SK-N-SH (cell line): Measurements from ENCODE around the gene CLIC3.

ENCODE experiments used
- CHD2 ChIP-seq: fragments of 150-350 bp; IDR thresholded peaks from 2 replicates; pipeline ENCODE4 v1.6.1; 2018; ENCODE audit warnings: low read length; ENCODE audit not compliant: partially characterized antibody
- CTCF ChIP-seq: fragments of 200-600 bp; sonication (generic); IDR thresholded peaks from 2 replicates; pipeline ENCODE4 v1.6.1; 2017; ENCODE audit warnings: antibody characterized with exemption, mild to moderate bottlenecking, moderate library complexity
- EP300 ChIP-seq, 2 experiments: IDR thresholded peaks; 2 replicates each; pipeline versions ENCODE4 v1.4.0 to v1.6.1; 2012; ENCODE audit warnings: borderline replicate concordance in 1 of 2, low read depth in 1 of 2, low read length in 1 of 2
- FOXJ3 ChIP-seq: sonication (generic); formaldehyde crosslinking; IDR thresholded peaks from 2 replicates; pipeline ENCODE4 v1.5.1; 2020; ENCODE audit warnings: mild to moderate bottlenecking, missing genetic modification reagents
- JUND ChIP-seq: IDR thresholded peaks from 2 replicates; pipeline ENCODE4 v1.4.0; 2012
- MAX ChIP-seq: IDR thresholded peaks from 2 replicates; pipeline ENCODE4 v1.4.0; 2012; ENCODE audit warnings: low read depth
- PBX3 ChIP-seq: IDR thresholded peaks from 2 replicates; pipeline ENCODE4; 2012
- SIN3A ChIP-seq: IDR thresholded peaks from 2 replicates; pipeline ENCODE4 v1.6.1; 2012; ENCODE audit warnings: low read depth, mild to moderate bottlenecking, low read length, moderate library complexity, borderline replicate concordance
- SMC3 ChIP-seq: IDR thresholded peaks from 2 replicates; pipeline ENCODE4 v1.6.1; 2012; ENCODE audit warnings: low read depth, low read length, improper control_type of control experiment
- TAF1 ChIP-seq: IDR thresholded peaks from 2 replicates; pipeline ENCODE4 v1.6.1; 2012; ENCODE audit warnings: low read depth, mild to moderate bottlenecking, low read length, moderate library complexity, borderline replicate concordance
- TCF12 ChIP-seq: IDR thresholded peaks from 2 replicates; pipeline ENCODE4 v1.4.0; 2012
- TEAD4 ChIP-seq: IDR thresholded peaks from 2 replicates; pipeline ENCODE4 v1.4.0; 2012; ENCODE audit warnings: mild to moderate bottlenecking, borderline replicate concordance; ENCODE audit not compliant: insufficient read depth

- TF ChIP-seq TCF12 (no peak), TEAD4 (no peak), CHD2 (no peak), SIN3A (no peak), PBX3 (no peak), CTCF (no peak), JUND (no peak), MAX (no peak), SMC3 (no peak), TAF1 (no peak), EP300 (IDR thresholded peaks at IDR 0.05; ENCODE audit: borderline replicate concordance in 1 of 2, low read depth in 1 of 2, low read length in 1 of 2) (no peak), FOXJ3 (no peak)
Observed at GRCh38 chr9:136953771-136954269, 42.5 kb downstream of the CLIC3 start.
